H4 (cell line): Measurements from ENCODE around the gene EFEMP2. TPM values are rescaled to one million over a fixed set of nuclear protein-coding genes. Genes with fewer than 3 reads are reported as not detected.
A peak's percentile ranks its signal among the peaks of the same experiment; 100 is the strongest.

Source experiments
- DNase-seq: peaks from one replicate; pipeline ENCODE4 v3.0.0-alpha.2; 2015; ENCODE audit warnings: low spot score
- total RNA-seq: library from RNA; depleted of rRNA; stranded (reverse); fragments of >200 nt; shearing (Covaris generic); gene quantifications from 2 replicates; pipeline ENCODE4 v1.2.3, GENCODE V29; 2014; rRNA removed

Gene EFEMP2
- 0.33 and 3.9 TPM in 2 replicates for total RNA-seq

DNA sequence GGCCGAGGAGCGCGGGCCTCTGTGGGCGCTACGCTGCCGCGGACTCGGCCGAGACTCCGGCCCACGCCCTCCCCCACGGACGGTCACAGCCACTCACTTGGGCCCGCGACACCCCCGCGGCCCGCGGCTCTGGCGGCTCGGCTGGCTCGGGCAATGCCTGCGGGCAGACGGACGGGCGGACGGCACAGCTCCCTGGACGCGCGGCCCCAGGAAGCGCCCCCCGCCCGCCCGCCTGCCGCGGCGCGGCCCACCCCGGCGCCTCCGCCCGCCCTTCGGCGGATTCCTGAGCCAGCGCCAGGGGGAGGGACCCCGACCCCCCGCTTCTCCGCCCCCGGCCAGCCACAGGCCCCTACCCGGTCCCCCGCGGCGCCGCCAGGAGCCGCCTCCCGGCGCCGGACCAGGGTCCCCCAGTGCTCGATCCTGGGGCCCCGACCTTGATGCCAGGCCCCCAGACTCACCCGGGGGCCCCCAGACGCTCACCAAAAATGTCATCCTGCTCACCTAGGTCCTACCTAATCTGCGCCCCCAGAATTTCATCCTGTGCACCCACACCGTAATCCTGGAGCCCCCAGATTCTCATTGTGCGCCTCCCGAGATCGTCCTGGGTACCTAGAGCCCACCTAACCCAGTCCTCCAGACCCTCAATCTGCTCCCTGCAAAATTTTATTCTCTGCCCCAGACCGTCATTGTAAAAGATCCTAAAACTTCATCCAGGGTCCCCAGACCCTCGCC lies at the start of gene EFEMP2:
Gene EFEMP2, minus strand, starts transcription at position 215 of the 732 bp plus-strand sequence. CDS start 446 bp downstream, outside the sequence.
- no peak for DNase-seq

GRCh38 chr11:65921876-65922275 lies 49.3 kb upstream of the EFEMP2 start:
- no peak for DNase-seq

DNA sequence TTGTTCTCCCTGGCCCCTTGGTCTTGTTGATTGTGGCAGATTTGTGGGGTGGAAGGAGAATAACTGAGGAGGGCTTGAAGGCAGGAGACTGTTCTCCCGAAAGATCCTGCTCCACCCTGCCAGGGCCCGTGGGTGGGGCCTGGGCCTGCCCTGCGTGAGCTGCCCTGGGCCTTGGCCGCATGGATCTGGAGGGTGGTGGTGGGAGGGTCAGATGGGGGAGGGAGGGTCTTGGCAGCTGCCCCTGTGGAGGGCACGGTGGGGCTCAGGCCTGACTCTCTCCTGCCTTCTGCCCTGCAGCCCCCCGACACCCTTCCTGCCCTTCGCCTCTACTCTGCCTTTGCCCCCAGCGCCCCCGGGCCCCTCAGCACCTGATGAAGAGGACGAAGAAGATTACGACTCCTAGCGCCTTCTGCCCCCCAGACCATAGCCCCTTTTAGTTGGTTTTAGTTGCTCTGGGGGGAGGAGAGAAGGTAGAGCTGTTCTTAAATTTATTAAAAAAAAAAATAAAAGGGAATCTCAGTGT lies 48.5 kb upstream of the EFEMP2 start:
- no peak for DNase-seq

GRCh38 chr11:65920372-65920802 lies 47.8 kb upstream of the EFEMP2 start:
- DNase-seq, result no peak

GRCh38 chr11:65919573-65920371 lies 47.2 kb upstream of the EFEMP2 start:
- DNase-seq, result no peak

DNA sequence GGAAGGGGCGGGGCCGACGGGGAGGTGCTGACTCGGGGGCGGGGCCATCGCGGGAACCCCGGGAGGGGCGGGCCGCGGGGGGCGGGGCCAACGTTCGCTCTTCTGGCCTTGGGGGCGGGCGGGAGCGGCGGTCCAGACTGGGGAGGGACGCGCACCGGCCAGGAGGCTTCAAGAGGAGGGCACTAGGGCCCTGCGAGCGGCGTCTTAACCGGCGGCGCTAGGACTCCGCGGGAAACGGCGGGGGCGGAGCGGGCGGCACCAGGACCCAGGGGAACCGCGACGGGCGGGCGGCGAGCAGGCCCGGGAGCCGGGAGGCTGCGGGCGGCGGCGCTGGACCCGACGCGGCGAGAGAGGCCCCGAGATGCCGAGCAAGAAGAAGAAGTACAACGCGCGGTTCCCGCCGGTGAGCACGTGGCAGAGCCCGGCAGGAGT lies 46.6 kb upstream of the EFEMP2 start, which contains the start of gene DRAP1:
Gene DRAP1, plus strand, starts transcription at position 286 of the 432 bp plus-strand sequence. Its CDS starts 76 bp downstream, at position 362.
- peak; percentile 95 for DNase-seq

- no peak for DNase-seq
Measured at GRCh38 chr11:65918211-65919140, 45.9 kb upstream of the EFEMP2 start, which contains the start of gene C11orf68. C11orf68 (minus strand) TSS chr11:65919062; CDS start chr11:65919031, 31 bp downstream.

- DNase-seq, result no peak
Measured at GRCh38 chr11:65917434-65918210, 45.0 kb upstream of the EFEMP2 start.

DNA sequence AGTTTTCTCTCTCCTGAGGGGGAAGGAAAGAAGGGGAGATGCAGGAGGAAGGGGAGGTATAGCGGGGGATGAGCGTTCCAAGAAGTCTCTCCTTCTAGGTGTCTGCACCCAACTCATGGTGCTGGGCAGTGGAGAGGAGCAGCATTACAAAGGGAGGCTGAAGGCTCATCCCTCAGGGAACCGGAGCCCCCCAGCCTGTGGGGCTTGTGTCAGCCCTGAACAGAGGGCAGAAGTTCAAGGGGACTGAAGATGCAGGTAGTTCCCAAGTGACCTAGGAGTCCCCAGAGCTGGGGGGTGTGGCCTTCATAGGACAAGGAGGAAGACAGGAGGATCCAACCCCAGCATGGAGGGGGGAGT lies 44.5 kb upstream of the EFEMP2 start:
- no peak for DNase-seq

DNA sequence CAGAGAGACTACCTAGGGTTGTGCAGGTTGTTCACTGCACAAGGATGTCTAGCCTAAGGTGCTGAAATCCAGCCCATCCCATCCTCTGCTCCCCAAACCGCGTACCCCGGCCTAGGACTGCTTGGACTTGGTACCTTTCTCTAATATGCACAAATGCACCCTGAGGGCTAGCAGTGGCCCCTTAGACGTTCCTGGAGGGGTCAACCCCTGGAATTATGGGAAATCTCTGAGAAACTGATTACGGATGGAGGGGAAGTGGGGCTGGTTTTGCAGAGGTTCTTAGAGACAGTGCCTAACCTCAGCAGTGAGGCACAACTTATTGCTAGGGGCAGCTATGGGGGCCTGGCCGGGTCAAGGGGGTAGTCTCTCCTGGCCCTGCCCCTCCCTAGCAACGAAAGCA lies 43.8 kb upstream of the EFEMP2 start:
- DNase-seq, result no peak

DNA sequence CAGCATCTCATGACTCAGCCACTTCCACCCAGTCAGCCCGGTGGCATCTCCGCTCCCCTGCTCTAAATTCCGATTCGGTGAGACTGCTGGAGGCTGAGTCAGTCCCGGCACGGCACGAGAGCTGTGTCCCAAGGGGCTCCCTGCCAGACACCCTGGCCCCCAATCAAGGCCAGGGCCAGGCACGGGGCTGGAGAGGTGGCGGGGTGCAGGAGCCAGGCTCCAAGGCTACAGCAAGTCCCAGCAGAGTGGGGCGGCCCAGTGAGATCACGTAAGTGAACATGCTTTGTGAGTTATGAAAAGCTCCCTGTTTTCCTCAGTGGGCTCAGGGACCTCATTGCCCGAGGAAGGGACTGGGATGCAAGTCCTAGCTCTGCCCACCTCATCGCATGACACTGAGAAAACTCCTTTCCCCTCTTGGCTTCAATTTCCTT lies 43.2 kb upstream of the EFEMP2 start:
- DNase-seq, result peak; percentile 96

DNA sequence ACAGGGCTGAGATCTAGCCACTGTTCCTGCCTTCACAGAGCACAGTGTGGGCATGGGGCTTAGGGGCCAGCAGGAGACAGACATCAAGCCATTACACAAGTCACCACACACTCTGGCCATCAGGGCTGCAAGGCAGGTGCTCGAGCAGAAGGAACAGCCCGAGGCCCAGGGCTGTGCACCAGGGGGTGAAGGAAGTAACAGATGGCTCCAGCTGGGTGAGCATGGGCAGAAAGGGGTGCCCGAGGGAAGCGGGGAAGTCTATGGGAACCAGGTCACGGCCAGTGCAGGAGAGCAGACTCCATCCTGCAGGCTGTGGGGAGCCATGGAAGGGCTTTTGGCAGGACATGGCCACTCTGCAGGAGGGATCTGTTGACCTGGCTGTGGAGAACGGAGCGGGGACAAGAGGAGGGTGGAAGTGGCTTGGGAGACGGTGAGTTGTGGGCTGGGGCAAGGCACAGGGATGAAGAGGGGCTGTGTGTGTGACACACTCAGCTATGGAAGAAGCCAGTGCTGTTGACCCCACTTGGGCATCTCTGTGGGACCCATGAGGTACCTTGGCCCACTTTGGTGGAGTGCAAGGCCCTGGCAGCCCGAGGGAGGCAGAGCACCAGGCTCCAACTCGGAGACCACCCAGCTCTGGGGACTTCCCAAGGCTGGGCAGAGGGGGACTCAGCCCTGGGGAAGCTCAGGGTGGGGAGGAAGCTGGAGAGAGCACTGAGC lies 42.7 kb upstream of the EFEMP2 start:
- no peak for DNase-seq

GRCh38 chr11:65912845-65913244 lies 40.2 kb upstream of the EFEMP2 start:
- DNase-seq, result no peak

DNA sequence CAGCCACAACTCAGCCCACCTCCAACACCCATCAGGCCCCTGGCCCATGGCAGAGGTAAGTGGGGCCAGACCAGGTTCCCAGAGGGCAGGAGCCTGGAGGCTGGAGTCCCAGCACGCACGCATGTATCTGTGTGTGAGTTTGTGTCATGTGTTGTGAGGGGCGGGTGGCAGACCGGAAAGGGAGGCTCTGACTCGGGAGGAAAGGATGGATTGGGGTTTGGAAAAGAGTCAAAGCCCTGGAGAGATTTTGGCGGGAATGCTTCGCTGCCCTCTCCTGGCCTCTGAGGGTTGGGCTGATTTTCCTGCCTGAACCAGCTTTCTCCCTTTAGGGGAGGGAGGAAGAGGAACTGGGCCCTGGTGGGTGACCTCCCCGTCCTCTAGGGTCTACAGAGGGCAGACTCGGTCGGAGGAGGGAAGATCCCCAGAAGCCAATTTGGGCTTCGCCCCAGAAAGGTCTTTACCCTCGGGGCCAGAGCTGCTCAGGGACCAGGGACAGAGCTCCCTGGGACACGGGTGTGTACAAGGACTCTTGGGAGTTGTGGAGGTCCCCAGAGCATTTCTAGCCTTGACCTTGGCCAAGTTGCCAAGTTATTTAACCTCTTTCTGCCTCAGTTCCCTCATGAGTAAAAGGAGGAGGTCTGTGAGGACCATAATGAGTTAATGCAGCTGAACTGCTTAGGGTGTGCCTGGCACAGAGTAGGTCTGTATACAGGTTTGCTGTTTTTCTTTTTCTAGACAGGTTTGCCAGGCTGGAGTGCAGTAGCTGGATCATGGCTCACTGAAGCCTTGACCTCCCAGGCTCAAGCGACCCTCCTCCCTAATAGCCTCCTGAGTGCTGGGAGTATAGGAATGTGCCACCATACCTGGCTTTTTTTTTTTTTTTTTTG lies 39.3 kb upstream of the EFEMP2 start:
- DNase-seq, result peak; percentile 91

- DNase-seq, result no peak
Measured at GRCh38 chr11:65907878-65908277, 35.3 kb upstream of the EFEMP2 start.

DNA sequence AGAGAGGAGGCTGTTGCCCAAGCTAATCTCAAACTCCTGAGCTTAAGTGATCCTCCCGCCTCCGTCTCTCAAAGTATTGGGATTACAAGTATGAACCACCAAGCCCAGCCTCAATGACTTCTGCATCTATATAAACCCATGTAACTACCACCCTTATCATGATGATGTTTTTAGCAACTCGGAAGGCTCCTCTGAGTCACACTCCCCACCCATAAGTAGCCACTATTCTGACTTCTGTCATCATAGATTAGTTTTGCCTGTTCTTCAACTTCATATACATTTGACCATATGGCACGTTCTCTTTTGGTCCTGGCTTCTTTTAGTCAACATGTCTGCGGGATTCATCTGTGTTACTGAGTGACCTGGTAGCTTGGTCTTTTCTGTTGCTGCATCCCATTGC lies 34.0 kb upstream of the EFEMP2 start:
- no peak for DNase-seq

DNA sequence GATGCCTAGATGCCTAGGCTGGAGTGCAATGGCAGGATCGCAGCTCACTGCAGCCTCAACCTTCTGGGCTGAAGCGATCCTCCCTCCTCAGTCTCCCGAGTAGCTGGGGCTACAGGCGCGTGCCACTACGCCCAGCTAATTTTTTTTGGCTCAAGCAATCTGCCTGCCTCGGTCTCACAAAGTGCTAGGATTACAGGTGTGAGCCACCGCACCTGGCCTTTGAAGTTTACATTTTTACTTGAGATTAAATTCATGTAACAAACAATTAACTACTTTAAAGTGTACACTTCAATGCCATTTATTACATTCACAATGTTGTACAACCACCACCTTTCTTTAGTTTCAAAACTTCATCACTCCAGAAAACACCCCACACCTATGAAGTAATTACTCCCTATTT lies 31.1 kb upstream of the EFEMP2 start:
- no peak for DNase-seq

DNA sequence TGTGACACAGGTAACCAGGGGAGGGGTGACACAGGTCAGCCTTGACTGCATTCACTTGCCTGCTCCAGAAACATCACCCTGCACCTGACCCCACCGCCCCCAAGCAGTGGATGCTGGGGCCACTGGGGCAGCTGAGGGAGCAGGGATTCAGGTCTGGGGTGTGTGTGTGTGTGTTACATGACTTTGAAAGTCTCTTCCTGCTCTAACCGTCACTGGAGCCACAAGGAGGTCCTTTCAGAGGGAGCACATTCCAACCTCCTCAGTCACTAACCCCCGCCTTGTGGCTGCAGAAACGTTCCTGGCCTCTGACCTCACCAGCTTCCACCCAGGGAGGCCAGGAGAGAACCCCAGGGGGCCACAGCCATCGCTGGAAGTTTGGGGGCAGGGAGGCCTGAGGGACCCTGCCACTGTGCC lies 30.5 kb upstream of the EFEMP2 start:
- DNase-seq, result peak; percentile 90

DNA sequence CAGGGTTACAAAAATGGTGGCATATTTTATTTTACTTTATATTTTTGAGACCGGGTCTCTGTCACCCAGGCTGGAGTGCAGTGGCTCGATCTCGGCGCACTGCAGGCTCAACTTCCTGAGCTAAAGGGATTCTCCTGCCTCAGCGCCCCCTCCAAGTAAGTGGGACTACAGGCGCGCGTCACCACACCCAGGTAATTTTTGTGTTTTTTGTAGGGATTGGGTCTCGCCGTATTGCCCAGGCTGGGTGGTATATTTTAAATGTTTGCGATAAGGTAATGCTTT lies 28.2 kb upstream of the EFEMP2 start:
- DNase-seq, result no peak
